A673 (cell line): Measurements from ENCODE around the gene TRPV5. TPM values are rescaled to one million over a fixed set of nuclear protein-coding genes. Genes with fewer than 3 reads are reported as not detected.

Experiments
- BruUV-seq: library from RNA; stranded (reverse); fragments of 400-500 nt; replicated peaks from 2 replicates; lab custom pipeline; 2021; lab: Mats Ljungman, UMichigan
- CTCF ChIA-PET: fragments of 300-600 bp; sonication (Branson Sonifier 250); formaldehyde crosslinking; loops from one replicate; lab custom pipeline; 2022; ENCODE audit warnings: antibody characterized with exemption; lab: Charles Lee
- POLR2A ChIA-PET: fragments of 300-600 bp; sonication (Branson Sonifier 250); formaldehyde crosslinking; loops from one replicate; lab custom pipeline; 2022; ENCODE audit warnings: antibody characterized with exemption; ENCODE audit not compliant: low non-redundant PET; lab: Charles Lee
- DNase-seq: peaks from one replicate; pipeline ENCODE4 v3.0.0-alpha.2; 2015; ENCODE audit warnings: low spot score
- H3K27ac ChIP-seq: fragments of 200-600 bp; sonication (generic); 2 replicates; pipeline ENCODE4 v1.5.1; 2016; ENCODE audit warnings: mixed run types, low read depth, mild to moderate bottlenecking, mixed read lengths, antibody characterized with exemption, low read length; ENCODE audit not compliant: poor library complexity, severe bottlenecking
- H3K27me3 ChIP-seq: fragments of 200-600 bp; sonication (generic); replicated peaks from 2 replicates; pipeline ENCODE4 v1.6.1; 2017; ENCODE audit warnings: mixed run types, low read depth, mild to moderate bottlenecking, mixed read lengths, antibody characterized with exemption, low read length; ENCODE audit not compliant: insufficient read depth, poor library complexity
- H3K36me3 ChIP-seq: fragments of 200-600 bp; sonication (generic); 2 replicates; pipeline ENCODE4 v1.6.1; 2016; ENCODE audit warnings: mixed run types, mild to moderate bottlenecking, mixed read lengths, antibody characterized with exemption, low read length; ENCODE audit not compliant: insufficient read depth, poor library complexity, severe bottlenecking
- H3K4me1 ChIP-seq: fragments of 200-600 bp; sonication (generic); 2 replicates; pipeline ENCODE4 v1.6.1; 2017; ENCODE audit warnings: mixed run types, mild to moderate bottlenecking, mixed read lengths, antibody characterized with exemption, low read length; ENCODE audit not compliant: insufficient read depth, poor library complexity, severe bottlenecking
- H3K4me3 ChIP-seq: fragments of 200-600 bp; sonication (generic); 2 replicates; pipeline ENCODE4 v1.5.1; 2016; ENCODE audit warnings: low read depth, mixed run types, mild to moderate bottlenecking, mixed read lengths, low read length; ENCODE audit not compliant: poor library complexity, severe bottlenecking
- H3K9me3 ChIP-seq: fragments of 200-600 bp; sonication (generic); 2 replicates; pipeline ENCODE4 v1.6.1; 2016; ENCODE audit warnings: mixed run types, low read depth, mild to moderate bottlenecking, mixed read lengths, antibody characterized with exemption, low read length; ENCODE audit not compliant: poor library complexity, severe bottlenecking
- CTCF ChIP-seq: fragments of 300-800, 200-600 bp; sonication (generic); conservative IDR thresholded peaks from 2 replicates; pipeline ENCODE4 v1.5.1; 2017; ENCODE audit warnings: low read depth, mild to moderate bottlenecking, antibody characterized with exemption, low read length, moderate library complexity, mixed read lengths
- EZH2 ChIP-seq: fragments of 200-600 bp; sonication (generic); IDR thresholded peaks from 2 replicates; pipeline ENCODE4 v1.6.1; 2017; ENCODE audit warnings: borderline replicate concordance, low read depth, mild to moderate bottlenecking, mixed read lengths, antibody characterized with exemption, low read length; ENCODE audit not compliant: poor library complexity, severe bottlenecking
- intact Hi-C: fragments of 100-400 bp; cut with micrococcal nuclease; formaldehyde crosslinking; loops from one replicate; pipeline ENCODE4 v1.10.0; 2022; ENCODE audit not compliant: unreplicated experiment
- total RNA-seq: library from RNA; stranded (reverse); gene quantifications from 2 replicates; pipeline ENCODE4 v1.2.3, GENCODE V29; 2021

TRPV5 gene
- total RNA-seq, 1 experiment from 2014 or later: not detected

GRCh38 chr7:142916508-142916907 lies 17.0 kb downstream of the TRPV5 start:
- no peaks in the 10 kb centered on the region for H3K4me1 ChIP-seq
- ChIA-PET POLR2A (no interaction called here), CTCF (no interaction called here)
- BruUV-seq: no TSS peak
- DNase-seq: no peak
- no peaks in the 10 kb centered on the region for H3K9me3 ChIP-seq
- H3K36me3 ChIP-seq: no peaks in the 10 kb centered on the region
- intact Hi-C loops: no loop called here
- H3K27me3 ChIP-seq: peaks cover 36% of the 10 kb centered on the region
- H3K4me3 ChIP-seq: no peak overlapping the region
- TF ChIP-seq EZH2 (no peak), CTCF (no peak)
- H3K27ac ChIP-seq: no peak overlapping the region

GRCh38 chr7:142915315-142915714 lies 18.2 kb downstream of the TRPV5 start:
- no peak for TF ChIP-seq EZH2
- TF ChIP-seq CTCF: no peak
- no TSS peak for BruUV-seq
- ChIA-PET POLR2A (no interaction called here), CTCF (no interaction called here)
- H3K4me3 ChIP-seq: no peak overlapping the region
- no peaks in the 10 kb centered on the region for H3K9me3 ChIP-seq
- H3K36me3 ChIP-seq: no peaks in the 10 kb centered on the region
- H3K27me3 ChIP-seq: peaks cover 47% of the 10 kb centered on the region
- no peak for DNase-seq
- no peaks in the 10 kb centered on the region for H3K4me1 ChIP-seq
- no peak overlapping the region for H3K27ac ChIP-seq
- intact Hi-C loops: no loop called here

- ChIA-PET CTCF (no interaction called here), POLR2A (no interaction called here)
- no TSS peak for BruUV-seq
- H3K4me1 ChIP-seq: no peaks in the 10 kb centered on the region
- no peak overlapping the region for H3K4me3 ChIP-seq
- H3K9me3 ChIP-seq: no peaks in the 10 kb centered on the region
- no peak overlapping the region for H3K27ac ChIP-seq
- no peak for DNase-seq
- intact Hi-C loops: no loop called here
- no peaks in the 10 kb centered on the region for H3K36me3 ChIP-seq
- peaks cover 47% of the 10 kb centered on the region for H3K27me3 ChIP-seq
- TF ChIP-seq CTCF: no peak
Measured at GRCh38 chr7:142914121-142914520, 19.4 kb downstream of the TRPV5 start.
